H1 (cell line): Measurements from ENCODE around the gene PTPRC. TPM values are rescaled to one million over a fixed set of nuclear protein-coding genes. Genes with fewer than 3 reads are reported as not detected.

Experiments
- CTCF ChIA-PET: fragments of 300-600 bp; sonication (Branson Sonifier 250); formaldehyde crosslinking; loops from one replicate; lab custom pipeline; 2021; ENCODE audit not compliant: partially characterized antibody; lab: Charles Lee
- POLR2A ChIA-PET: fragments of 300-600 bp; sonication (Branson Sonifier 250); formaldehyde crosslinking; loops from one replicate; lab custom pipeline; 2021; ENCODE audit warnings: inconsistent platforms; ENCODE audit not compliant: partially characterized antibody; lab: Charles Lee
- DNase-seq, 2 experiments: peaks; one replicate each; pipeline versions ENCODE4 v3.0.0 to v3.0.0-alpha.2; 2010 to 2022; ENCODE audit warnings: low spot score in 2 of 2, low read depth in 1 of 2, mixed read lengths in 1 of 2
- FAIRE-seq: peaks from 2 replicates; lab custom pipeline; 2011; peaks lifted over from hg19 to GRCh38; lab: Jason Lieb, UNC
- H2AFZ ChIP-seq: 2 replicates; pipeline ENCODE4 v1.8.1; 2012; ENCODE audit warnings: low read length, inconsistent platforms
- H2AK5ac ChIP-seq: 2 replicates; pipeline ENCODE4 v1.6.1; 2013; ENCODE audit warnings: low read depth, low read length
- H2BK120ac ChIP-seq: replicated peaks from 2 replicates; pipeline ENCODE3; 2013; ENCODE audit warnings: low read depth, low read length, inconsistent platforms
- H2BK12ac ChIP-seq: 2 replicates; pipeline ENCODE4 v1.6.1; 2013; ENCODE audit warnings: low read depth, low read length
- H2BK15ac ChIP-seq: 2 replicates; pipeline ENCODE4 v1.6.1; 2013; ENCODE audit warnings: low read length
- H2BK20ac ChIP-seq: 2 replicates; pipeline ENCODE4 v1.6.1; 2013; ENCODE audit warnings: low read length
- H2BK5ac ChIP-seq: 2 replicates; pipeline ENCODE4 v1.6.1; 2013; ENCODE audit warnings: low read depth, low read length
- H3K14ac ChIP-seq: 2 replicates; pipeline ENCODE4 v1.6.1; 2013; ENCODE audit warnings: inconsistent platforms; ENCODE audit not compliant: insufficient read length
- H3K18ac ChIP-seq: 2 replicates; pipeline ENCODE4 v1.6.1; 2013; ENCODE audit warnings: low read length; ENCODE audit errors: extremely low read depth
- H3K23ac ChIP-seq: 2 replicates; pipeline ENCODE4 v1.6.1; 2013; ENCODE audit warnings: inconsistent platforms; ENCODE audit not compliant: insufficient read length
- H3K23me2 ChIP-seq: 2 replicates; pipeline ENCODE4 v1.6.1; 2013; ENCODE audit warnings: low read depth, low read length
- H3K27ac ChIP-seq: 2 replicates; pipeline ENCODE4 v1.6.1; 2011; ENCODE audit warnings: low read depth, low read length, inconsistent platforms
- H3K27me3 ChIP-seq, 4 experiments: replicated peaks in 1 of 4; 1 replicate in 1 of 4; 2 replicates in 3 of 4; pipeline versions ENCODE4 v1.6.1 to v1.8.1; 2011 to 2013; ENCODE audit warnings: low read length in 3 of 4, mild to moderate bottlenecking in 3 of 4, inconsistent platforms in 2 of 4, mixed read lengths in 2 of 4, moderate library complexity in 1 of 4; ENCODE audit not compliant: control insufficient read depth in 3 of 4, insufficient read depth in 3 of 4; ENCODE audit errors: extremely low read depth in 1 of 4
- H3K36me3 ChIP-seq, 4 experiments: 2 replicates each; pipeline versions ENCODE4 v1.6.1 to v1.8.1; 2011 to 2013; ENCODE audit warnings: mild to moderate bottlenecking in 4 of 4, low read length in 3 of 4, moderate library complexity in 2 of 4, control low read depth in 1 of 4, inconsistent platforms in 1 of 4; ENCODE audit not compliant: insufficient read depth in 4 of 4, control insufficient read depth in 2 of 4
- H3K4ac ChIP-seq: replicated peaks from 2 replicates; pipeline ENCODE3; 2013; ENCODE audit warnings: low read length, low read depth, mixed read lengths, inconsistent platforms; ENCODE audit not compliant: insufficient read length
- H3K4me1 ChIP-seq, 4 experiments: replicated peaks in 1 of 4; 1 replicate in 1 of 4; 2 replicates in 3 of 4; pipeline versions ENCODE4 v1.6.1 to v1.8.1; 2011 to 2013; ENCODE audit warnings: low read length in 3 of 4, inconsistent platforms in 2 of 4, mixed read lengths in 1 of 4; ENCODE audit not compliant: insufficient read depth in 4 of 4, control insufficient read depth in 3 of 4
- H3K4me2 ChIP-seq, 2 experiments: 2 replicates each; pipeline versions ENCODE4 v1.6.1 to v1.8.1; 2011 to 2013; ENCODE audit warnings: low read depth in 2 of 2, low read length in 2 of 2, control low read depth in 1 of 2, inconsistent platforms in 1 of 2, mild to moderate bottlenecking in 1 of 2; ENCODE audit not compliant: insufficient read depth in 1 of 2
- H3K4me3 ChIP-seq, 4 experiments: fragments of 200-600, 300-600 bp in 1 of 4; sonication (generic), shearing (Covaris generic), sonication (Bioruptor Twin) in 1 of 4; 2 replicates each; pipeline versions ENCODE4 v1.5.1 to v1.8.1; 2011 to 2016; ENCODE audit warnings: low read length in 4 of 4, low read depth in 3 of 4, control low read depth in 2 of 4, inconsistent platforms in 2 of 4, mild to moderate bottlenecking in 2 of 4, mixed read lengths in 1 of 4, moderate library complexity in 1 of 4; ENCODE audit not compliant: insufficient read depth in 2 of 4; ENCODE audit errors: extremely low read depth in 1 of 4
- H3K56ac ChIP-seq: replicated peaks from 2 replicates; pipeline ENCODE3; 2013; ENCODE audit warnings: low read depth, mild to moderate bottlenecking, mixed read lengths, low read length, inconsistent platforms; ENCODE audit not compliant: insufficient read length
- H3K79me1 ChIP-seq: 2 replicates; pipeline ENCODE4 v1.6.1; 2013; ENCODE audit warnings: low read depth, low read length, control low read depth
- H3K79me2 ChIP-seq, 2 experiments: 2 replicates each; pipeline versions ENCODE4 v1.6.1 to v1.8.1; 2012 to 2013; ENCODE audit warnings: low read length in 2 of 2, mild to moderate bottlenecking in 2 of 2, inconsistent platforms in 1 of 2; ENCODE audit not compliant: insufficient read depth in 2 of 2, control insufficient read depth in 1 of 2
- H3K9ac ChIP-seq, 4 experiments: replicated peaks in 1 of 4; 1 replicate in 1 of 4; 2 replicates in 3 of 4; pipeline versions ENCODE4 v1.6.1 to v1.8.1; 2011 to 2013; ENCODE audit warnings: low read depth in 3 of 4, low read length in 3 of 4, control low read depth in 2 of 4, mild to moderate bottlenecking in 2 of 4, moderate library complexity in 2 of 4, inconsistent platforms in 1 of 4; ENCODE audit errors: extremely low read depth in 1 of 4
- H3K9me3 ChIP-seq, 2 experiments: 2 replicates each; pipeline versions ENCODE4 v1.6.1 to v1.8.1; 2012 to 2013; ENCODE audit warnings: mild to moderate bottlenecking in 2 of 2, moderate library complexity in 2 of 2, control low read depth in 1 of 2, inconsistent platforms in 1 of 2, low read depth in 1 of 2, low read length in 1 of 2, mixed read lengths in 1 of 2; ENCODE audit not compliant: insufficient read depth in 2 of 2
- H4K20me1 ChIP-seq, 2 experiments: replicated peaks in 1 of 2; 2 replicates each; pipeline versions ENCODE3 to v1.8.1; 2011 to 2013; ENCODE audit warnings: inconsistent platforms in 2 of 2, low read length in 2 of 2, mild to moderate bottlenecking in 1 of 2; ENCODE audit not compliant: insufficient read depth in 2 of 2, control insufficient read depth in 1 of 2
- H4K5ac ChIP-seq: 2 replicates; pipeline ENCODE4 v1.6.1; 2013; ENCODE audit warnings: low read length, low read depth, mixed read lengths, inconsistent platforms; ENCODE audit not compliant: insufficient read length
- H4K8ac ChIP-seq: 2 replicates; pipeline ENCODE4 v1.8.0; 2013; ENCODE audit warnings: mild to moderate bottlenecking, moderate library complexity, low read length, inconsistent platforms; ENCODE audit not compliant: insufficient read depth; ENCODE audit errors: extremely low read depth
- H4K91ac ChIP-seq: replicated peaks from 2 replicates; pipeline ENCODE3; 2013; ENCODE audit warnings: low read length, mixed read lengths, inconsistent platforms; ENCODE audit not compliant: insufficient read length
- WGBS, 2 experiments: shearing (Covaris generic) in 1 of 2; methylation state at CpG; one replicate each; pipeline versions ENCODE4 v1.1.6 to v1.1.7; 2013 to 2015; ENCODE audit warnings: low lambda C conversion rate in 2 of 2, mixed read lengths in 2 of 2, inconsistent platforms in 1 of 2, low coverage in 1 of 2, missing lambda C conversion rate in 1 of 2; ENCODE audit not compliant: insufficient replicate concordance in 2 of 2, insufficient coverage in 1 of 2, insufficient read length in 1 of 2; ENCODE audit errors: extremely low coverage in 1 of 2, missing lambda C conversion rate in 1 of 2; 5-methylcytosine and 5-hydroxymethylcytosine counted together
- long read RNA-seq, 2 experiments: library from RNA in 1 of 2; library from capped mRNA in 1 of 2; stranded (forward); transcript quantifications; one replicate each; pipeline ENCODE4 v2.0.0, GENCODE V29; 2021; ENCODE audit warnings: inconsistent platforms in 1 of 2
- polyA minus RNA-seq, 3 experiments: library from RNA; depleted of rRNA, polyadenylated mRNA; stranded (reverse); fragments of >200 nt; gene quantifications; 1 replicate in 2 of 3; 2 replicates in 1 of 3; pipeline ENCODE4 v1.2.3, GENCODE V29; 2011
- polyA plus RNA-seq, 7 experiments: library from polyadenylated mRNA; depleted of rRNA in 3 of 7; stranded (reverse) in 5 of 7; unstranded in 2 of 7; fragments of >200 nt in 5 of 7; fragments of 200-250 nt in 2 of 7; gene quantifications; 1 replicate in 5 of 7; 2 replicates in 1 of 7; 4 replicates in 1 of 7; pipeline versions ENCODE4 v1.2.1 to v1.2.3, GENCODE V29; 2011 to 2013; ENCODE audit warnings: missing spikeins in 2 of 7, mixed read lengths in 2 of 7
- total RNA-seq: library from RNA; stranded (reverse); fragmentation: NEBNext Ultra II Directional; extraction: Animal tissue kit (Norgen Biotek cat#: 25700); gene quantifications from 2 replicates; pipeline ENCODE4 v1.2.1, GENCODE V29; 2021
- TF ChIP-seq, protein P1 (sequence below): IDR thresholded peaks from 2 replicates; pipeline ENCODE4 v1.6.1; 2011; ENCODE audit warnings: low read length, improper control_type of control experiment
- TF ChIP-seq, protein P2 (sequence below): IDR thresholded peaks from 2 replicates; pipeline ENCODE4 v1.6.1; 2012; ENCODE audit warnings: inconsistent platforms

PTPRC gene, protein sequence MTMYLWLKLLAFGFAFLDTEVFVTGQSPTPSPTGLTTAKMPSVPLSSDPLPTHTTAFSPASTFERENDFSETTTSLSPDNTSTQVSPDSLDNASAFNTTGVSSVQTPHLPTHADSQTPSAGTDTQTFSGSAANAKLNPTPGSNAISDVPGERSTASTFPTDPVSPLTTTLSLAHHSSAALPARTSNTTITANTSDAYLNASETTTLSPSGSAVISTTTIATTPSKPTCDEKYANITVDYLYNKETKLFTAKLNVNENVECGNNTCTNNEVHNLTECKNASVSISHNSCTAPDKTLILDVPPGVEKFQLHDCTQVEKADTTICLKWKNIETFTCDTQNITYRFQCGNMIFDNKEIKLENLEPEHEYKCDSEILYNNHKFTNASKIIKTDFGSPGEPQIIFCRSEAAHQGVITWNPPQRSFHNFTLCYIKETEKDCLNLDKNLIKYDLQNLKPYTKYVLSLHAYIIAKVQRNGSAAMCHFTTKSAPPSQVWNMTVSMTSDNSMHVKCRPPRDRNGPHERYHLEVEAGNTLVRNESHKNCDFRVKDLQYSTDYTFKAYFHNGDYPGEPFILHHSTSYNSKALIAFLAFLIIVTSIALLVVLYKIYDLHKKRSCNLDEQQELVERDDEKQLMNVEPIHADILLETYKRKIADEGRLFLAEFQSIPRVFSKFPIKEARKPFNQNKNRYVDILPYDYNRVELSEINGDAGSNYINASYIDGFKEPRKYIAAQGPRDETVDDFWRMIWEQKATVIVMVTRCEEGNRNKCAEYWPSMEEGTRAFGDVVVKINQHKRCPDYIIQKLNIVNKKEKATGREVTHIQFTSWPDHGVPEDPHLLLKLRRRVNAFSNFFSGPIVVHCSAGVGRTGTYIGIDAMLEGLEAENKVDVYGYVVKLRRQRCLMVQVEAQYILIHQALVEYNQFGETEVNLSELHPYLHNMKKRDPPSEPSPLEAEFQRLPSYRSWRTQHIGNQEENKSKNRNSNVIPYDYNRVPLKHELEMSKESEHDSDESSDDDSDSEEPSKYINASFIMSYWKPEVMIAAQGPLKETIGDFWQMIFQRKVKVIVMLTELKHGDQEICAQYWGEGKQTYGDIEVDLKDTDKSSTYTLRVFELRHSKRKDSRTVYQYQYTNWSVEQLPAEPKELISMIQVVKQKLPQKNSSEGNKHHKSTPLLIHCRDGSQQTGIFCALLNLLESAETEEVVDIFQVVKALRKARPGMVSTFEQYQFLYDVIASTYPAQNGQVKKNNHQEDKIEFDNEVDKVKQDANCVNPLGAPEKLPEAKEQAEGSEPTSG (N-terminal part only)
- total RNA-seq (not detected in 2 replicates), polyA plus RNA-seq (2011; rRNA removed) (0.05 TPM in 1 of 2 replicates, not detected in the other), polyA minus RNA-seq (2011; rRNA and poly(A)+ RNA removed) (not detected in 2 replicates)
- 0.09 TPM for polyA plus RNA-seq (2011; cell fraction: cytosol; rRNA removed)
- polyA plus RNA-seq (2011; cell fraction: nucleus; rRNA removed), result not detected
- polyA plus RNA-seq (2012, experiment 1 of 2), result 0.10 TPM in 1 of 4 replicates, not detected in the others
- polyA plus RNA-seq (2012, experiment 2 of 2), result not detected
- 0.08 TPM for polyA plus RNA-seq (2013, experiment 1 of 2)
- polyA plus RNA-seq (2013, experiment 2 of 2), result 0.09 TPM
- polyA minus RNA-seq (2011; cell fraction: cytosol; rRNA and poly(A)+ RNA removed), result not detected
- not detected for polyA minus RNA-seq (2011; cell fraction: nucleus; rRNA and poly(A)+ RNA removed)
- long read RNA-seq, experiment 1, result 0 reads
- long read RNA-seq, experiment 2, result 0 reads

DNA sequence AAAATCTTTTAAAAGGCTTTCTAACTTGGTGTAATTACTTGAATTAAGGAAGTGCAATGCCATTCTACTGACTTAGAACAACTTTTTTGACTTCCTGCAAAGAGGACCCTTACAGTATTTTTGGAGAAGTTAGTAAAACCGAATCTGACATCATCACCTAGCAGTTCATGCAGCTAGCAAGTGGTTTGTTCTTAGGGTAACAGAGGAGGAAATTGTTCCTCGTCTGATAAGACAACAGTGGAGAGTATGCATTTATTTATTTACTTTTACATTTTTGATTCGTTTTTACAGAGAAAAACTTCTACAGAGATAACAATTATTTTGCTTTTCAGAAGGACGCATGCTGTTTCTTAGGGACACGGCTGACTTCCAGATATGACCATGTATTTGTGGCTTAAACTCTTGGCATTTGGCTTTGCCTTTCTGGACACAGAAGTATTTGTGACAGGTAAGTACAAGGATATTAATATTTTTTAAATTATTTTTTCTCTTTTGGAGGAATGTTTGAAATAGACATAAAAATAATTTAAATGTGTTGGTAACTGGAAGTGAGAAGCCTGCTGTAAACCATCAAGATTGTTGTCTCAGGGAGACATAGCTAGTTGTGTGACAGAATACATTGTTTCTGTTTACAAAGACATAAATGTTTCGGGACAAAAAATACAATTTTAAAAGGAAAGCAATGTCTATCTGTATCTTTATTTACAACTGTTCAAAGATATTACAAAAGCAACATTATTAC lies at the start of gene PTPRC:
PTPRC (plus strand) TSS at position 147 of the 742 bp plus-strand sequence; CDS start at position 376, 229 bp downstream.
- Histone ChIP-seq H3K79me2 (no peaks in the 10 kb centered on the region), H3K14ac (no peak within 1 kb of the TSS), H3K56ac (no peak within 1 kb of the TSS), H4K20me1 (no peaks in the 10 kb centered on the region), H3K27me3 (no peaks in the 10 kb centered on the region), H3K23me2 (no peaks in the 10 kb centered on the region), H2BK5ac (no peak within 1 kb of the TSS), H3K79me1 (no peaks in the 10 kb centered on the region), H2BK15ac (no peak within 1 kb of the TSS), H3K27ac (no peak within 1 kb of the TSS), H3K9me3 (no peaks in the 10 kb centered on the region), H2AK5ac (no peak within 1 kb of the TSS), H3K4ac (no peak within 1 kb of the TSS), H3K9ac (no peak within 1 kb of the TSS), H3K4me2 (no peak within 1 kb of the TSS), H2BK20ac (no peak within 1 kb of the TSS), H3K18ac (no peak within 1 kb of the TSS), H3K23ac (no peak within 1 kb of the TSS), H4K5ac (no peak within 1 kb of the TSS), H2BK12ac (no peak within 1 kb of the TSS), H3K4me1 (no peaks in the 10 kb centered on the region), H2AFZ (no peak within 1 kb of the TSS; the same call in 1 of the 2 replicates), H4K91ac (no peak within 1 kb of the TSS), H3K4me3 (no peak within 1 kb of the TSS), H3K36me3 (no peaks in the 10 kb centered on the region), H2BK120ac (no peak within 1 kb of the TSS), H4K8ac (no peak within 1 kb of the TSS)
- ChIA-PET CTCF (interaction anchor here (0.6 kb wide), 1 partner anchor 1077 kb away, joined by 3 read pairs; no protein-coding TSS in a partner anchor), POLR2A (no interaction called here)
- WGBS, 2 experiments, result 86% methylated on average over 6 of the region's 6 CpGs; no CpG with 5 or more reads in 1 of the 2 experiments
- FAIRE-seq, result no peak
- no peak for DNase-seq
- TF ChIP-seq, protein P1, sequence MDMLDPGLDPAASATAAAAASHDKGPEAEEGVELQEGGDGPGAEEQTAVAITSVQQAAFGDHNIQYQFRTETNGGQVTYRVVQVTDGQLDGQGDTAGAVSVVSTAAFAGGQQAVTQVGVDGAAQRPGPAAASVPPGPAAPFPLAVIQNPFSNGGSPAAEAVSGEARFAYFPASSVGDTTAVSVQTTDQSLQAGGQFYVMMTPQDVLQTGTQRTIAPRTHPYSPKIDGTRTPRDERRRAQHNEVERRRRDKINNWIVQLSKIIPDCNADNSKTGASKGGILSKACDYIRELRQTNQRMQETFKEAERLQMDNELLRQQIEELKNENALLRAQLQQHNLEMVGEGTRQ, result no peak
- TF ChIP-seq, protein P2, sequence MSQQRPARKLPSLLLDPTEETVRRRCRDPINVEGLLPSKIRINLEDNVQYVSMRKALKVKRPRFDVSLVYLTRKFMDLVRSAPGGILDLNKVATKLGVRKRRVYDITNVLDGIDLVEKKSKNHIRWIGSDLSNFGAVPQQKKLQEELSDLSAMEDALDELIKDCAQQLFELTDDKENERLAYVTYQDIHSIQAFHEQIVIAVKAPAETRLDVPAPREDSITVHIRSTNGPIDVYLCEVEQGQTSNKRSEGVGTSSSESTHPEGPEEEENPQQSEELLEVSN, result no peak
